ENCODE results near the gene RPL29. TPM values are rescaled to one million over a fixed set of nuclear protein-coding genes. Genes with fewer than 3 reads are reported as not detected.

Gene RPL29
- total and polyA plus RNA-seq, 2 of the 4 experiments (the other 2 are of a cell fraction), result 2,081 to 2,126 TPM

DNA sequence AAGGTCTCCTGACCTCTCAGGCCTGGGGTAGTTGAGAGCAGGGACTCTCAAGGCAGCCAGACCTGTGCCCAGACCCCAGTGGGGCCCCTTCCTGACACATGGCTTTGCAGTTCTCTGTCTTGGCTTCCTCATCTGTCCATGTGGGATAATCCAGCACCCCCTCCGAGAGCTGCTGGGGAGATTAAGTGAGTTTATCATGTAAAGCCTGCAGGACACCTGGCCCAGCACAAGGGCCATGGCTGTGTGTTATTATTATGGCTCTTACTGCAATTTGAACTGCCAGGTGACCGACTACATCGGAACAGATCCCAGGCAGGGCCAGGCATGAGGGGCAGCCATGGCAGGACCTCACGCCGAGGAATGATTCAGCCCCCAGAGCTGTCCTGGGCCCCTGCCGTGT lies 48.1 kb upstream of the RPL29 start:
- Histone ChIP-seq H4K8ac (ENCODE audit: low read depth in 2 of 2, low read length in 2 of 2) (no peak overlapping the region), H2AFZ (replicated peaks; ENCODE audit: low read length, poor library complexity) (no peak overlapping the region), H2AK5ac (ENCODE audit: low read depth, low read length) (peak overlapping the region; percentile 21), H3K23ac (ENCODE audit: low read depth, low read length) (no peak overlapping the region), H3K36me3 (ENCODE audit: control insufficient read depth, insufficient read depth, low read length) (no peaks in the 10 kb centered on the region), H2BK120ac (ENCODE audit: low read depth, low read length) (peak overlapping the region; percentile 99; the same call in 1 of the 2 replicates), H3K9me1 (ENCODE audit: insufficient read depth, low read length) (peaks cover 27% of the 10 kb centered on the region), H3K9ac (ENCODE audit: low read depth, low read length) (no peak overlapping the region), H3K4me2 (ENCODE audit: low read depth, low read length) (no peak overlapping the region), H3K4ac (ENCODE audit: low read depth, low read length) (peak overlapping the region; percentile 20; the same call in 1 of the 2 replicates), H3K4me1 (ENCODE audit: control insufficient read depth, insufficient read depth, low read length) (peaks cover 32% of the 10 kb centered on the region), H2AK9ac (replicated peaks; ENCODE audit: low read depth, low read length, poor library complexity) (no peak overlapping the region), H3K14ac (replicated peaks; ENCODE audit: low read depth, low read length) (no peak overlapping the region), H3K9me3 (ENCODE audit: control insufficient read depth, insufficient read depth, low read length) (no peaks in the 10 kb centered on the region), H2BK15ac (ENCODE audit: low read depth, low read length) (peak overlapping the region; percentile 6; the same call in 1 of the 3 replicates), H3K18ac (ENCODE audit: low read depth, low read length) (no peak overlapping the region), H3K4me3 (ENCODE audit: insufficient read depth, low read depth, low read length) (no peak overlapping the region), H2BK5ac (ENCODE audit: low read depth, low read length, poor library complexity, severe bottlenecking) (no peak overlapping the region), H4K5ac (ENCODE audit: low read depth, low read length) (no peak overlapping the region), H2BK20ac (ENCODE audit: low read depth, low read length) (0 out of 2 replicates have a peak overlapping the region, but pooled peaks have one; percentile 97), H3K27ac (ENCODE audit: insufficient read depth, low read length) (no peak overlapping the region), H4K20me1 (ENCODE audit: insufficient read depth, low read length) (no peaks in the 10 kb centered on the region), H4K91ac (ENCODE audit: insufficient read depth, low read depth, low read length) (no peak overlapping the region), H3K79me1 (ENCODE audit: low read depth in 1 of 2, low read length in 2 of 2) (peaks cover 11 to 24% of the 10 kb centered on the region in 2 experiments), H3K27me3 (ENCODE audit: control insufficient read depth, insufficient read depth, low read length) (no peaks in the 10 kb centered on the region), H3K56ac (ENCODE audit: extremely low read depth, insufficient read depth, low read length) (no peak overlapping the region)
- POLR2A ChIA-PET (ENCODE audit: unreplicated experiment), result no interaction called here
- DNase-seq (no peak), ATAC-seq (ENCODE audit: low read depth) (no peak)
- no TSS peak for BruUV-seq (replicated peaks)
- dilution Hi-C loops (cut with HindIII; ENCODE audit: low sequenced_read_pairs, unreplicated experiment), result no loop called here
- in situ Hi-C loops (cut with MboI; ENCODE audit: low sequenced_read_pairs), result no loop called here
- CTCF ChIA-PET, result no interaction called here
- 95% methylated on average over 2 of the region's 6 CpGs; no CpG with 5 or more reads in 1 of the 2 experiments for WGBS, 2 experiments (ENCODE audit: extremely low coverage in 2 of 2, insufficient read length in 1 of 2)
- TF ChIP-seq RFX5 (IDR thresholded peaks at IDR 0.05; ENCODE audit: low read depth, low read length) (no peak), FOS (IDR thresholded peaks at IDR 0.05; ENCODE audit: low read depth, low read length) (no peak), RCOR1 (IDR thresholded peaks at IDR 0.05; ENCODE audit: insufficient replicate concordance, low read length) (no peak), SMC3 (IDR thresholded peaks at IDR 0.05; ENCODE audit: low read depth, low read length) (no peak), NFE2L2 (IDR thresholded peaks at IDR 0.05; ENCODE audit: low read depth, low read length) (no peak), RAD21 (IDR thresholded peaks at IDR 0.05; ENCODE audit: low read length) (no peak), MAZ (IDR thresholded peaks at IDR 0.05; ENCODE audit: borderline replicate concordance, low read depth, low read length) (no peak), MXI1 (IDR thresholded peaks at IDR 0.05; ENCODE audit: borderline replicate concordance, low read depth, low read length) (no peak), POLR2A (IDR thresholded peaks at IDR 0.05; ENCODE audit: low read depth, low read length) (no peak), MAFK (IDR thresholded peaks at IDR 0.05; ENCODE audit: low read depth, low read length) (no peak)
- TF ChIP-seq, protein P1, sequence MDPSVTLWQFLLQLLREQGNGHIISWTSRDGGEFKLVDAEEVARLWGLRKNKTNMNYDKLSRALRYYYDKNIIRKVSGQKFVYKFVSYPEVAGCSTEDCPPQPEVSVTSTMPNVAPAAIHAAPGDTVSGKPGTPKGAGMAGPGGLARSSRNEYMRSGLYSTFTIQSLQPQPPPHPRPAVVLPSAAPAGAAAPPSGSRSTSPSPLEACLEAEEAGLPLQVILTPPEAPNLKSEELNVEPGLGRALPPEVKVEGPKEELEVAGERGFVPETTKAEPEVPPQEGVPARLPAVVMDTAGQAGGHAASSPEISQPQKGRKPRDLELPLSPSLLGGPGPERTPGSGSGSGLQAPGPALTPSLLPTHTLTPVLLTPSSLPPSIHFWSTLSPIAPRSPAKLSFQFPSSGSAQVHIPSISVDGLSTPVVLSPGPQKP (IDR thresholded peaks at IDR 0.05; ENCODE audit: borderline replicate concordance, low read depth, low read length), result no peak
- TF ChIP-seq, protein P2, sequence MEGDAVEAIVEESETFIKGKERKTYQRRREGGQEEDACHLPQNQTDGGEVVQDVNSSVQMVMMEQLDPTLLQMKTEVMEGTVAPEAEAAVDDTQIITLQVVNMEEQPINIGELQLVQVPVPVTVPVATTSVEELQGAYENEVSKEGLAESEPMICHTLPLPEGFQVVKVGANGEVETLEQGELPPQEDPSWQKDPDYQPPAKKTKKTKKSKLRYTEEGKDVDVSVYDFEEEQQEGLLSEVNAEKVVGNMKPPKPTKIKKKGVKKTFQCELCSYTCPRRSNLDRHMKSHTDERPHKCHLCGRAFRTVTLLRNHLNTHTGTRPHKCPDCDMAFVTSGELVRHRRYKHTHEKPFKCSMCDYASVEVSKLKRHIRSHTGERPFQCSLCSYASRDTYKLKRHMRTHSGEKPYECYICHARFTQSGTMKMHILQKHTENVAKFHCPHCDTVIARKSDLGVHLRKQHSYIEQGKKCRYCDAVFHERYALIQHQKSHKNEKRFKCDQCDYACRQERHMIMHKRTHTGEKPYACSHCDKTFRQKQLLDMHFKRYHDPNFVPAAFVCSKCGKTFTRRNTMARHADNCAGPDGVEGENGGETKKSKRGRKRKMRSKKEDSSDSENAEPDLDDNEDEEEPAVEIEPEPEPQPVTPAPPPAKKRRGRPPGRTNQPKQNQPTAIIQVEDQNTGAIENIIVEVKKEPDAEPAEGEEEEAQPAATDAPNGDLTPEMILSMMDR (conservative IDR thresholded peaks at IDR 0.05; ENCODE audit: low read depth, low read length), result no peak
- intact Hi-C loops (cut with micrococcal nuclease), result no loop called here

Measured in IMR-90 (cell line).